Uterus (tissue), 2 donors: ENCODE data around the gene LAPTM4A.

Experiments used
- CTCF ChIP-seq, 4 experiments: fragments of 200-600 bp in 2 of 4; fragments of 450-650 bp in 2 of 4; sonication (generic) in 2 of 4; IDR thresholded peaks; one replicate each; pipeline ENCODE4 v1.5.1; 2016 to 2019; ENCODE audit warnings: antibody characterized with exemption in 4 of 4, mild to moderate bottlenecking in 2 of 4, moderate library complexity in 1 of 4
- POLR2A ChIP-seq, 2 donors: fragments of 450-650 bp; IDR thresholded peaks; one replicate each; pipeline ENCODE4 v1.6.1; 2016; ENCODE audit warnings: antibody characterized with exemption in 2 of 2, mild to moderate bottlenecking in 1 of 2, moderate library complexity in 1 of 2

GRCh38 chr2:20072436-20073158 is 21.2 kb upstream of the LAPTM4A start:
- no peak for TF ChIP-seq CTCF (IDR thresholded peaks at IDR 0.05)
- TF ChIP-seq POLR2A (IDR thresholded peaks at IDR 0.05): no peak
